GM19372 (cell line): ENCODE data around the gene MAGI2.
"Not testable (repeated sequence)": the region's sequence is repeated elsewhere in the genome, so short reads cannot be mapped to it uniquely, and the experiment has no call there.

ENCODE experiments used
- ATAC-seq: cut with Tn5 transposase; IDR thresholded peaks from one replicate; pipeline ENCODE4 v1.9.1; 2021; ENCODE audit warnings: mild to moderate bottlenecking, low read depth, moderate library complexity; ENCODE audit not compliant: unreplicated experiment

The MAGI2 gene

DNA sequence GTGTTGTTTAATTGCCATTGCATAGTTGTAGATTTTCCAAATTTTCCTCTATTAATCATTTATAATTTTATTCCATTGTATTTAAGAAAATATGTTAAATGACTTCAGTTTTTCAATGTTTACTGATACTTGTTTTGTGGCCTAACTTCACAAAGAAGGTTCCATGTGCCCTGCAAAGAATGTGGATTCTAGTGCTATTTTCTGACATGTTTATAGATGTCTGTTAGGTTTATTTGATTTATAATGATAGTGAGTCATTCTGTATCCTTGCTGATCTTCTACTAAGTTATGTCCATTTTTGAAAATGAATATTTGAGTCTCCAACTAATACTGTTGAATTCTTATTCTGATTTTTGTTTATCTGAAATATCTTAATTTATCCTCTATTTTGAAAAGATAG, 369.0 kb downstream of the MAGI2 start:
- no peak for ATAC-seq

DNA sequence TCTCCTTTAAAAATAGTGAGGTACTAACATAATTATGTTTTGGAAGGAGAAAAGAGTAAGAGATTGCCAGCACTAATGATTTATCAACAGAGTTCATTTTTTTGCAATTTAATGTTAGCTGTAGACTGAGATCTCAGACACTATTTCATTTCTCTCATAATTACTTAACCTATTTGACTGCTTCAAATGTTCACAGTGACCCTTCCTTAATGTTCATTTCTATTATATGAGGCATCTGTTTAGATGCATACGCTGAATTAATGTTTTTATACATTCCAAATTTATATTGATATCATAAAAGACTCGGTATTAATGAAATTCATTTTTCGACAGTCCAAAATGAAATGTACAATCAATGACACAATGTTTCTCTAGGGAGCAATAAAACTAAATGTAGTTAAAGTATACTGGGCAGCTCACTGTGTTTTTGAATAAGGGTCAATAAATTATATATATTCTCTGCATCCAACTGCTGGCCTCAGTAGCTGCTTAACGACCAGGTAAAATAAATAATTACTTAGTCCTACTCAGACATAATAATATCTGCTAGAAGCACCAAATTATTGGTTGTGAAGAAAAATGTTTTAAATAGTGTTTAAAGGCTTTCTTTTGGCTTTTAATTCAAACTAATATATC, 373.4 kb downstream of the MAGI2 start:
- no peak for ATAC-seq

DNA sequence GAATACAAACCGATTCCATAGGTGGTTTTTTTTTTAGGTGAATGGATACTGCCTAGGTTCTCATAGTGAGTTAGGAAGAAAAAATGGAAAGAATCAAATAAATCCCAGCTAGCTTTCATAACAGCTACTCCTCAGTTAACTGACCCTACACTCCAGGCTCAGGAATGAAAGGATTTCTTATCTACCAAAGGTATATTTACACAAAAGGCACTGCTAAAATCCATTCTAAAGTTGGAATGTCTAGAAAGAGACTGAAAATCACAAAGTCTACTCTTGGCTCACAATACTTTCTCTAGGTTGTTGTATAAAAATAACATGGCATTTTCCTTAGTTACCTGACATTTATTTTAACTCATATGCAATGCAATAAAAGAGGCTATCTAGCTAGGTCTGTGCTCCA, 375.2 kb downstream of the MAGI2 start:
- ATAC-seq: no peak

DNA sequence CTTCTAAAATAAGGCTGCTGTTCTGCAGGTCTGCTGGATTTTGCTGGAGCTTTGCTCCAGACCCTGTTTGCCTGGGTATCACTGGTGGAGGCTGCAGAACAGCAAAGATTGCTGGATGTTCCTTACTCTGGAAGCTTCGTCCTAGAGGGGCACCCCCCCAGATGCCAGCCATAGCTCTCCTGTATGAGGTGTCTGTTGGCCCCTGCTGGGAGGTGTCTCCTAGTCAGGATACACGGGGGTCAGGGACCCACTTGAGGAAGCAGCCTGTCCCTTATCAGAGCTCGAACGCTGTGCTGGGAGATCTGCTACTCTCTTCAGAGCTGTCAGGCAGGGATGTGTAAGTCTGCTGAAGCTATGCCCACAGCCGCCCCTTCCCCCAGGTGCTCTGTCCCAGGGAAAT, 382.3 kb downstream of the MAGI2 start:
- ATAC-seq: not testable (repeated sequence)

DNA sequence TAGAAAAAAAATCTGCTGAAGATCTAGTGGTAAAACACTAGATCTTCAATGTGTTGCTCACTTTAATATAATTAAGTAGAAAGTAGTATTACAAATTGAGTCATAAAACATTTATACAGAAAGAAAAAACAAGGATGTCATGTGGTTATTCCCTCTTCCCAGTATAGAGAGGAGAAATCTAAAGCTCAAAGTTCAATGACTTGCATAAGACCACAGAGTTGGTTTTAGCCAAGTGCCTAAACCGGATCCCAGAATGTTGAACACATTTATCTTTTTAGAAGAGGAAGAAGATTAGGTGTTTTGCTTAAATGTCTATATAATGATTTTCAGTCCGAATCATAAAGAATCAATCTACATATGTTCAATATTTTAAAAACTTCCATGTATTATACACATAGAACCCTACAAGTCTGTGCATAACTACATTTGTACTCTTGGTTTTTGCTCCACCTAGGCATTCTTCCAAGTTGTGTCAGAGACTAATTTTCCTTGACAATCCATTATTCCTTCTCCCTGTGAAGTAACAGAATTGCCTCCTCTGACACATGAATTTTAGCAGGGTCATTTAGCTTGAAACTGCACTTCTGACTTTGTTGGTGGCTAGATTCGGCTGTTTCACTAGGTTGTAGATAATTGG, 389.2 kb downstream of the MAGI2 start:
- no peak for ATAC-seq

DNA sequence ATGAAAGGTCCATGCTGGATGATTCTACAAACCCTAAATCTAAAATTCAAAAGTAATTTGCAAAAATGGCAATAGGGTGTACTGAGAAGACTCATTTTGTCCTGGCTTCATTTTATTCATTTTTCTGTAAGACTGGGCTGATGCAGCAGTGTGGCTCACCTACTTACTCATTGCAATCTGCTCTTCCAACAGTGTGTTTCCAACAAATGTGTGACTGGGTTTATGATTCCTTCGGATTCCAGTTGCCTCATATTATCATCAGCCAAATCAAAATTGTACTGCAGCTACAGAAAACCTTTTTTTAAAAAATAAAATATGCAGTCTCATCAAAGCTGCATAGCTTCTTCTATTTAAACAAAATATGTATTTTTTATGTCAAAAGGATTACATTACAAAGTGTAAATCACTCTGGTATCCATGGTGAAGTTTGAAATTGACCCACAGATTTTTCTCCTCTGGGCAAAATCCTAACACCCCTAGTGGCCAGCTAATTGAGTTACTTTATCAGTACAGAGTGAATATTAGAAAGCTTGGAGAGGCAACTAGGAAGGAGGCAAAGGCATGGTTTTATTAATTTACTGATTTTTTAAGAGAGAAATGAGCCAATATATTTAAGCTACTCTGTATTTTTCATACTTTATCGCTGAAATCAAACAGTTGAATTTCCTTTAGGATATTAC, 390.3 kb downstream of the MAGI2 start:
- no peak for ATAC-seq

DNA sequence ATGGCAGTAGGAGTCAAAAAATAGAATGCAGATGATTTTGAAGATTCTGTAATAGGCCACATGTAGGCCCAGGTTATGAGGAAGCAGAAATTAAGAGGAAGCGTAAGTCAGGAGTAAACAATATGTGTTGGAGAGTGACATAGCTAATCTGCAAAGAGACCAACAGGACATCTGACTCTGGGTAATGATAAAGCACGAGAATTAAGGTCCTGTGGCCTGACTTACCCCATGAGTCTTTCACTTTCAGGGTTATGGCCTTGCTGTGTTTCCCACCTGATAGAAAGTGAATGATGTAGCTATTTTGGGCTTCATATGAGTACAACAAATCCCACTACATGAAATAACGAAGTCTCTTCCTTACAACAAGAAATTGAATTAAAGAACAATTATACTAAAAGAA, 393.0 kb downstream of the MAGI2 start:
- ATAC-seq: no peak

DNA sequence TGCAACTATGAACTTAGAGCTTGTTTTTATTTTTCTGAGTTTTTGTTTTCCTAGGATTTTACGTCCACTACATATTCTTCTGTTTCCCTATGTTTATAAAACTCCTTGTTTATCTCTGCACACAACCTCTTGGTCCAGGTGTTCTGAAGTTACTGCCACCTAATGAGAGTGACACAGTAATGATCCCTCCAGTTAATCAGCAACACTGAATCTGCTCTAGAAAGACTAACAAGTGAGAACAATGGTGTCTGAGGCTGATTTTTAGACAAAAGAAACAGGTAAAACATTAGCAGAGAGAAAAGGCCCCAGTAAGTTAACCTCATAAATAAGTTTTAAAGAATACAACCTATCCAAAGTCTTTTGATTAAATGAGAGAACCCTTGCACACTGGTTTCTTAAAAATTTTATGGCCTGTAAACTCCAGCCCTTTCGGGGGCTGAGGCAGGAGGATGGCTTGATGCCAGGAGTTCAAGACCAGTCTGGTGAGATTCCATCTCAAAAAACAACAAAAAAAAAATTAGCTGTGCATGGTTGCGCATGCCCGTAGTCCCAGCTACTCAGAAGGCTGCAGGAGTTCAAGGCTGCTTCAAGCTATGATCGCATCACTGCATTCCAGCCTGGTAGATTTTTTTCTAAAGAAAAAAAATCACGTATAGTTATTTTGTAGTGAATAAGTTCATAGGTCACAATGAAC, 397.6 kb downstream of the MAGI2 start:
- ATAC-seq: no peak

DNA sequence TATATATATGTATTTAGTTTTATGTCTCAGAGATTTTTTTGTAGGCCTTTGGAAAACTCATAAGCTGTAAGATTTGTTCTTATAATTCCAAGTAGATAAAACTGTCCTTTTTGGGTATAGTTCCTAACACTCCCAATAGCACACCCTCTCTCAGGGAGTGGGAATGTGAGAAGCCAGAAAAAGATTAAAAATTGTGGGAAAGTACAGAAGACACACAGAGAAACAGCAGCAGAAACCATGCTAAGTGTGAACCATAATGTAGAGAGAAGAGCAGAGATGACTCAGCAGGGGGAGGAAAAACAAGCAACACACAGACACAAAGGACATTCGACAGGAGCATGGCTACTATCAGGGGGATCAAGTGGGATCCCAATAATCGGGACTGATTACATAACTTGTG, 401.6 kb downstream of the MAGI2 start:
- no peak for ATAC-seq

DNA sequence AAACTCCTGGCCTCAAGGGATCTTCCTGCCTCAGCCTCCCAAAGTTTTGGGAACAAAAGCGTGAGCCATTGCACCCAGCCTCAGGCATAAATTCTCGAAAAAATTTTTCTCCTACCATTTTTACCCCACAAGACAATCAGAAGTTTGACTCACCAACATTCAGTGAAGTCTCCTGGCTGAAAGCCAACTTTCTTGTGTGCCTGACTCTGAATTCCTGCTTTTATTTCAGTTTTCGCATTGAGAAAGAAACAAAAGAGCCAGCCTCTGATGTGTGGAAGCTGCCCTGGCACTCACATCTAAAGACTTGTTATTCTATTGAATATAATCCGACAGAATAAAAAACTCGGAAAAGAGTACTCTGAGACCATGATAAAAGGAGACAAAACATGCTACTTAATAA, 402.9 kb downstream of the MAGI2 start:
- ATAC-seq: no peak

DNA sequence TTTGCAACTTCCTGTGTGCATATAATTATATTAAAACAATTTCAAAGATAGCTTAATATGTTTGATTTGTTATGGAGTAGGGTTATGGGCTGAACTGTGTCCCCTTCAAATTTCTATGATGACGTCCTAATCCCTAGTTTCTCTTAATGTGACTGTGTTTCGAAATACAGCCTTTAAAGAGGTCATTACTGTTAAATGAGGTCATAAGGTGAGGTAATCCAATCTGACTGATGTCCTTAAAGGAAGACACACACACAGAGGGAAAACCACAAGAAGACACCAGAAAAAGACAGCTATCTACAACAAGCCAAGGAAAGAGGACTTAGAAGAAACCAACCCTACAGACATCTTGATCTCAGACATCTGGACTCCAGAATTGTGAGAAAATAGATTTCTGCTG, 407.4 kb downstream of the MAGI2 start:
- no peak for ATAC-seq

DNA sequence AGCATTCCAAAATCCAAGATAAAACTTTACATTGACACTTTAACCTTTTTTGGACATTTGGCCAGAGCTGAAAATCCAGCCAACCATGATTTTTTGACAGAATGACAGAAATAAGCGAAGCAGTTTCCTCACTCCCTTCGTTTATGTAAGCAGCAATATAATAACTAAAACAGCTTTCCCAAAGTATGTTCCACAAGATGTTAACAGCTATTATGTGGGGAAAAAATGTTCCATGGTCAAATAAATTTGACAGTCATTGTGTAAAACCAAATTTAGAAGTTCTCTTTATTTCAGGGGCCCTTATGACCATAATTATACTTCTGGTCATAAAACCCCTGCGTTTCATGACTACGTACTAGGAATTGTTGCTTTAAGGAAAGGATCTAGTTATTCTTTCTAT, 416.5 kb downstream of the MAGI2 start:
- no peak for ATAC-seq

DNA sequence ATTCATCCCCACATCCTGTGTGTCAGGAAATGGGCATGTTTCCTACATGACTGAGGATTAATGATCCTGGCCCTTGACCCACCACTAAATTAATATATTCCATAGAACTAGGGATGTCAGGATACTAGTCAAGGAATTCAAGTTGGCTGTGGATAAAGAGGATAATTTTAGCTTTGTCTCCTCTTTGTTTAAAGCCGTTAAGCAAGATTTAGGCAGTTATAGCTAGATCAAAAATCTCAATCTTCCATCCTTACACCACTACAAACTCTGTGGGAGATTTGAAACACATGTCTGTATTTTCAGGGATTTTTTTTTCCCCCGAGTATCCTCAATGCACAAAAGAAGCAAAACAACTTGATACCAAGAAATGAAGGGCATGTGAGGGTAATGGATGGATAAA, 417.1 kb downstream of the MAGI2 start:
- ATAC-seq: no peak

DNA sequence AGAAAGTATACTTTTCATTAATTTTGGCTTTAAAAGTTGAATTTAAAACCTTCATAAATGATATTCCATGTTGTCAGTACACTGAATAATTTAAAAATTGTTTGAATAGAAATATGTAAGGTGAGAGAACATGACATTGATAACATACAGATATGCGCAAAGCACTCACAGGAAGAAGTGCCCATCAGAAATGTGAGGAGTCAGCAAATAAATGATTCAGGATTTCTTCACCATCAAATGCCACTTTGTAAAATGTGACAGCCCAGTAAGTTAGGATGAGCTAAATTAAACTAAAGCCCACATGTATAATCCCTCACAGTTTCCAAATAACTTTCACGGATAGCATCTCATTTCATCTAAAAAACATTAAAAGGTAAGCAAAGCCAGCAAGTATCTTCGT, 417.6 kb downstream of the MAGI2 start:
- ATAC-seq: no peak

DNA sequence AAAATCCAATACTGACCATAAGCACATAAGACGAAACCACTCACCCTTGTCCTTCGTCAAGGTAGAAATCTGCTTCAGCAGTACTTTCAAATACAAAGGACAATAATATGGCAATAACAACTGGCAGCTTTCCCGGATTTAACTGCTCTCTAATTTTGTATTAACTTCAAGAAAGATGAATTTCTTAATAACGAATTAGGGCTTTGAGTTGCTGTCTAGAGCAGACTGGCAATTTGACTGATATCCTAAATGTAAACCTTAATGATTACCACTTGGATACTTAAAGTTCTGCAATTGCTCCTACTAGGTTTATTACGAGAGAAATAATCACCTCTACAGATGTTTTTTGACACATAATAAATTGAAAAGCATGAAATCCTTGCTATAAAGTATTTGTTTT, 418.7 kb downstream of the MAGI2 start:
- ATAC-seq: no peak

DNA sequence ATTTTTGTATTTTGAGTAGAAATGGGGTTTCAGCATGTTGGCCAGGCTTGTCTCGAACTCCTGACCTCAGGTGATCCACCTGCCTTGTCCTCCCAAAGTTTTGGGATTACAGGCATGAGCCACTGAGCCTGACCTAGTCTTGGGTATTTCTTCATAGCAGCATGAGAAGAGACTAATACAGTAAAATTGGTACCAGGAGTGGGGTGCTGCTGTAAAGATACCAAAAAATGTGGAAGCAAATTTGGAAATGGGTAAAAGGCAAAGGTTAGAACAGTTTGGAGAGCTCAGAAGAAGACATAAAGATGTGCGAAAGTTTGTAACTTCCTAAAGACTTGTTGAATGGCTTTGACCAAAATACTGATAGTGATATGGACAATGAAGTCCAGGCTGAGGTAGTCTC, 433.8 kb downstream of the MAGI2 start:
- not testable (repeated sequence) for ATAC-seq

DNA sequence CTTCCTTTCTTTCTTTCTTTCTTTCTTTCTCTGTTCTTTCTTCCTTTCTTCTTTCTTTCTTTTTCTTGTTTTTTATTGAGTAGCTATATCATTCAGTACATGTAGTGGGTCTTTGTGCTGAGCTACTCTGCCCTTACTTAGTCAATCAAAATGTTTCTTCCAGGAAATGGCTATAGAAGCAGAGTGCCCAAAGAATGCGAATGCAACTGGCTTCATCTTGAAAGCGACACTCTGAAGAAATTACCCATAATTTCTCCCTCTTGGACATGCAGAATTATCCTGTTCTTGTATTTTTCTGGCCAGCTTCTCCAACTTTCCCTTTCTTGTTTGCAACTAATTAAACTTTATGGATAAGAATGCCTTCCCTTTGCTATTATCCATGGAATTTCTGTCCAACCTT, 441.5 kb downstream of the MAGI2 start:
- ATAC-seq: no peak

DNA sequence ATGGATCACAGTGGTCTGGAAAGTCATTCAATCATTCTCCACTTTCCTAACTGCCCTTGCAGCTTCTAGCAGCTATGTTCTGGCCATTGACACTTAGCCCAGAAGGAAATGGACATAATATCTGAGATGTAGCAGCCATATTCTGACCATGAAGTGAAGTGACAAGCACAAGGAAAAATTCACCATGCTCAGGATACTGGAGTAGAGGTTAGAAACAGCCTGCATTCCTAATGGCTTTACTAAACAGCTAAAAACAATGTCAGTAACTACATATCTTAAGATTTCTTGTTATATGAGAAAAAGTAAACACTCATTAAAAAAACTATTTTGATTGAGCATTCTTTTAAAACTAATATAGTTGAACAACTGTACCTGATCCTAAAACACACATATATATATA, 443.8 kb downstream of the MAGI2 start:
- no peak for ATAC-seq

DNA sequence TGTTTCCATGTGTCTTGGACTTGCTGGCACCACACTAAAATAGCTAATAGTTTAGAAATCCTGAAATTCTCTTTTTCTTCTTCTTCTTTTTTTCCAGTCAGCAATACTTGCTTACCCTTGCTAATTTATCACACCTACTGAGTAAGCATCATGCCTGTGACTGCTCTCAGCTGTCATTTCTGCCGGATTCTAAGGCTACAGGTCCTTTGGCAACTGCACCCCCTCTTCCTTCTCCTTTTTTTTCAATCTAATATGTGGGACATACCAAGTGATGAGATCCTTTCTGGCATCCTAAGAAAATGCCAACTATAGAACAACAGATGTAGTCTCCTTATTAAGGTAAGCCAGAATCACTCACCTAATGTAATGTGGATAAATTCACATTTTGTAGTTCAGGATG, 444.7 kb downstream of the MAGI2 start:
- ATAC-seq: no peak

DNA sequence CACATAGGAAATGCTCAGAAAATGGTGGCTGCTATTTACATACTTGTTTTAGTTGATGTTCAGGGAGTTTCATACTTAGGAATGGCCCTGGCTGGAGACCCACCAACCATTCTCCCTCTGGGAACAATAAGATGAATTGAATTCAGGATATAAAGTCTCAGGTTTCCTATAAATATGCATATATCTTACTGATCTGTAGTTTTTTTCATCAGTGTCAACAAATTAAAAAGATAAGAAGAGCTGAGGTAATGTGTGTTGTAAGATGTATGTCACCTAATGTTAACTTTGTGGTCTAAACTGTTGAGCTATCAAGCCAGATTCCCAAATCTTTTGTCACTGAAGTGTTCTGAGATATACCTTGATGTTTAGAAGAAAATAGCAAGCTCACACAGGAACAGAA, 457.5 kb downstream of the MAGI2 start:
- no peak for ATAC-seq

DNA sequence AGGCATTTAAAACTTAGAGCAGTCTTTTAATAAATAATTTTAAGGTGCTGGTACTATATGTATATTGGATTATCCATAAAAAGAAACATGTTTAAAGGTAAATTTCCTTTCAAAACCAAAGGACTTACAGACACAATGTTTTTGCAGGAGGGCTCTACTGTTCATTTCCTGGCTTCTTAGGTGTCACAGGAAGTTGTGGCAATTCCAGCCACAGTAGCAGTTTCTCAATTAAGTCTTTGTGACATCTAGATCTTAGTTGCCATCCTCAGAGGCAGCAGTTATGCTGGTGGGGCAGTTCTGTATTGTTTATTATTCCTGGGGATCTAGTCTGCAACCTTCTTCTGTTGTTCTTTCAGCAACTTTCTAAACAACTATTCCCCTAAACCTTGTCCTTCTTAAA, 460.1 kb downstream of the MAGI2 start:
- no peak for ATAC-seq

DNA sequence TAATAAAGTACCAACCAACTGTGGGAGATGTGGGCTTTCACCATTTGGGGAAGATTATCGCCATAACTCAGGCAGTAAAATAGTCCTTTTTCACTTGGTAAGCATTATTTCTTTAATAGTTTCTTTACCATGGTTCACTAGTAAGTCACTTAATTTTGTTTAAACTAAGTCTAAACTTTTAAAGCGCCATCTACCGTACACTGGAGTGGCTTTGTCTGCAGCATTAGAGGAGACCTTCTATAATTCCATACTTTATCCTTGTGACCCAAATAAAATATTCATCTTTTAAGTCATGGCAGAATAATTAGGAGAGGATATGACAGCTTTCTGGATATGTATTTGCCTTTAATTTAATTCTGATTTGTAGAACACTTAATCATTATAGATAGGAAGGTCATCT, 468.0 kb downstream of the MAGI2 start:
- no peak for ATAC-seq
